Stomach smooth muscle (tissue), 2 donors: ENCODE measurements around the gene ACTR5.

Source experiments
- H3K27ac ChIP-seq: one replicate; pipeline ENCODE4 v1.7.0; 2013; ENCODE audit warnings: mild to moderate bottlenecking, low read length, inconsistent platforms
- H3K27me3 ChIP-seq, 2 donors: one replicate each; pipeline ENCODE4 v1.7.0; 2013; ENCODE audit warnings: low read length in 2 of 2; ENCODE audit not compliant: insufficient read depth in 2 of 2, control insufficient read depth in 1 of 2
- H3K36me3 ChIP-seq, 2 donors: one replicate each; pipeline ENCODE4 v1.7.0; 2013; ENCODE audit warnings: low read length in 2 of 2; ENCODE audit not compliant: control insufficient read depth in 2 of 2, insufficient read depth in 2 of 2
- H3K4me1 ChIP-seq: one replicate; pipeline ENCODE4 v1.7.0; 2013; ENCODE audit warnings: low read length; ENCODE audit not compliant: control insufficient read depth, insufficient read depth
- H3K4me3 ChIP-seq, 2 donors: one replicate each; pipeline ENCODE4 v1.7.0; 2013; ENCODE audit warnings: low read length in 2 of 2
- H3K9ac ChIP-seq, 2 donors: one replicate each; pipeline ENCODE4 v1.7.0; 2013; ENCODE audit warnings: low read length in 2 of 2, mild to moderate bottlenecking in 1 of 2
- H3K9me3 ChIP-seq, 2 donors: one replicate each; pipeline ENCODE4 v1.7.0; 2013; ENCODE audit warnings: low read length in 2 of 2; ENCODE audit not compliant: control insufficient read depth in 2 of 2
- donor health status: healthy.
- donor health status: Pancreatic carcinoma.

The ACTR5 gene

GRCh38 chr20:38804682-38805501 is 56.6 kb downstream of the ACTR5 start:
- Histone ChIP-seq H3K27ac (no peak overlapping the region), H3K36me3 (no peaks in the 10 kb centered on the region), H3K9ac (no peak overlapping the region), H3K9me3 (no peaks in the 10 kb centered on the region), H3K4me1 (peaks cover 24% of the 10 kb centered on the region), H3K27me3 (peaks cover 27 to 33% of the 10 kb centered on the region in 2 donors), H3K4me3 (peak overlapping the region; percentile 59 to 69)

GRCh38 chr20:38805502-38805957 is 57.3 kb downstream of the ACTR5 start, which contains the start of gene PPP1R16B:
Gene PPP1R16B, plus strand, starts transcription at chr20:38805697. Its CDS starts 30,229 bp downstream, at chr20:38835926.
- Histone ChIP-seq H3K36me3 (no peaks in the 10 kb centered on the region), H3K27me3 (peaks cover 28 to 33% of the 10 kb centered on the region in 2 donors), H3K27ac (no peak within 1 kb of the TSS), H3K9me3 (no peaks in the 10 kb centered on the region), H3K9ac (no peak within 1 kb of the TSS), H3K4me3 (peak within 1 kb of the TSS; percentile 59 to 69), H3K4me1 (peaks cover 22% of the 10 kb centered on the region)

- H3K4me1 ChIP-seq = peaks cover 22% of the 10 kb centered on the region
Measured at GRCh38 chr20:38805958-38806854, 57.9 kb downstream of the ACTR5 start.

GRCh38 chr20:38806855-38807655 is 58.8 kb downstream of the ACTR5 start:
- peaks cover 22% of the 10 kb centered on the region for H3K4me1 ChIP-seq
- H3K9ac ChIP-seq = no peak overlapping the region
- H3K27me3 ChIP-seq = peaks cover 31 to 33% of the 10 kb centered on the region in 2 donors
- H3K36me3 ChIP-seq = no peaks in the 10 kb centered on the region
- no peak overlapping the region for H3K27ac ChIP-seq
- H3K9me3 ChIP-seq = no peaks in the 10 kb centered on the region
- peak overlapping the region; percentile 59 to 69 for H3K4me3 ChIP-seq

More at GRCh38 chr20:38805958-38806854, 57.9 kb downstream of the ACTR5 start:
- H3K9me3 ChIP-seq = no peaks in the 10 kb centered on the region
- H3K9ac ChIP-seq = no peak overlapping the region
- peaks cover 31 to 33% of the 10 kb centered on the region in 2 donors for H3K27me3 ChIP-seq
- no peak overlapping the region for H3K27ac ChIP-seq
- peak overlapping the region; percentile 59 to 69 for H3K4me3 ChIP-seq
- H3K36me3 ChIP-seq = no peaks in the 10 kb centered on the region

- H3K9me3 ChIP-seq = no peaks in the 10 kb centered on the region
- H3K4me1 ChIP-seq = peaks cover 25% of the 10 kb centered on the region
- no peak overlapping the region for H3K27ac ChIP-seq
- no peak overlapping the region for H3K9ac ChIP-seq
- H3K4me3 ChIP-seq = no peak overlapping the region
- peaks cover 33% of the 10 kb centered on the region in 2 donors for H3K27me3 ChIP-seq
- no peaks in the 10 kb centered on the region for H3K36me3 ChIP-seq
Measured at GRCh38 chr20:38809942-38810341, 61.7 kb downstream of the ACTR5 start.

- H3K9me3 ChIP-seq = no peaks in the 10 kb centered on the region
- no peak overlapping the region for H3K4me3 ChIP-seq
- H3K4me1 ChIP-seq = peaks cover 14% of the 10 kb centered on the region
- H3K36me3 ChIP-seq = no peaks in the 10 kb centered on the region
- H3K9ac ChIP-seq = no peak overlapping the region
- H3K27me3 ChIP-seq = peaks cover 25 to 30% of the 10 kb centered on the region in 2 donors
- no peak overlapping the region for H3K27ac ChIP-seq
Measured at GRCh38 chr20:38810926-38811630, 62.8 kb downstream of the ACTR5 start.

GRCh38 chr20:38811769-38812168 is 63.5 kb downstream of the ACTR5 start:
- no peak overlapping the region for H3K27ac ChIP-seq
- H3K4me3 ChIP-seq = no peak overlapping the region
- H3K27me3 ChIP-seq = peaks cover 19 to 27% of the 10 kb centered on the region in 2 donors
- H3K9me3 ChIP-seq = no peaks in the 10 kb centered on the region
- H3K9ac ChIP-seq = no peak overlapping the region
- peaks cover 7% of the 10 kb centered on the region for H3K4me1 ChIP-seq
- H3K36me3 ChIP-seq = no peaks in the 10 kb centered on the region

GRCh38 chr20:38812182-38812581 is 63.9 kb downstream of the ACTR5 start:
- no peaks in the 10 kb centered on the region for H3K9me3 ChIP-seq
- H3K9ac ChIP-seq = no peak overlapping the region
- no peak overlapping the region for H3K27ac ChIP-seq
- no peak overlapping the region for H3K4me3 ChIP-seq
- H3K4me1 ChIP-seq = peaks cover 4% of the 10 kb centered on the region
- peaks cover 15 to 23% of the 10 kb centered on the region in 2 donors for H3K27me3 ChIP-seq
- H3K36me3 ChIP-seq = no peaks in the 10 kb centered on the region

GRCh38 chr20:38812709-38813573 is 64.7 kb downstream of the ACTR5 start:
- H3K9me3 ChIP-seq = no peaks in the 10 kb centered on the region
- H3K27ac ChIP-seq = no peak overlapping the region
- H3K9ac ChIP-seq = no peak overlapping the region
- no peaks in the 10 kb centered on the region for H3K36me3 ChIP-seq
- H3K4me1 ChIP-seq = peaks cover 4% of the 10 kb centered on the region
- H3K27me3 ChIP-seq = peaks cover 7 to 15% of the 10 kb centered on the region in 2 donors
- H3K4me3 ChIP-seq = no peak overlapping the region
